Hepatocyte (in vitro differentiated cells): ENCODE data around the gene KIF3A. TPM values are rescaled to one million over a fixed set of nuclear protein-coding genes. Genes with fewer than 3 reads are reported as not detected.

Source experiments
- DNase-seq: peaks from one replicate; pipeline ENCODE4 v3.0.0-alpha.2; 2016; ENCODE audit warnings: low spot score
- H2AFZ ChIP-seq: fragments of 200-600 bp; sonication (generic); 2 replicates; pipeline ENCODE4 v1.6.0; 2016; ENCODE audit warnings: antibody characterized with exemption, mild to moderate bottlenecking
- H3K27ac ChIP-seq: fragments of 200-600 bp; sonication (generic); 2 replicates; pipeline ENCODE4 v1.5.1; 2016; ENCODE audit warnings: mild to moderate bottlenecking
- H3K27me3 ChIP-seq: fragments of 200-600 bp; sonication (generic); 2 replicates; pipeline ENCODE4 v1.6.1; 2016
- H3K36me3 ChIP-seq: fragments of 200-600 bp; sonication (generic); replicated peaks from 2 replicates; pipeline ENCODE4 v1.5.1; 2016; ENCODE audit warnings: low read depth; ENCODE audit not compliant: insufficient read depth
- H3K4me1 ChIP-seq: fragments of 200-600 bp; sonication (generic); 2 replicates; pipeline ENCODE4 v1.5.1; 2016; ENCODE audit warnings: mild to moderate bottlenecking, moderate library complexity; ENCODE audit not compliant: insufficient read depth
- H3K4me2 ChIP-seq: fragments of 200-600 bp; sonication (generic); 2 replicates; pipeline ENCODE4 v1.6.0; 2016
- H3K4me3 ChIP-seq: fragments of 200-600 bp; sonication (generic); 2 replicates; pipeline ENCODE4 v1.5.1; 2016; ENCODE audit warnings: mild to moderate bottlenecking
- H3K79me2 ChIP-seq: fragments of 200-600 bp; sonication (generic); 2 replicates; pipeline ENCODE4 v1.6.0; 2017; ENCODE audit warnings: mild to moderate bottlenecking
- H3K9me2 ChIP-seq: fragments of 200-600 bp; sonication (generic); replicated peaks from 2 replicates; pipeline ENCODE4 v1.6.0; 2017; ENCODE audit warnings: mild to moderate bottlenecking; ENCODE audit not compliant: insufficient read depth
- H3K9me3 ChIP-seq: fragments of 200-600 bp; sonication (generic); 2 replicates; pipeline ENCODE4 v1.5.1; 2016; ENCODE audit warnings: low read depth, mild to moderate bottlenecking
- H4K20me1 ChIP-seq: fragments of 200-600 bp; sonication (generic); 2 replicates; pipeline ENCODE4 v1.6.0; 2016; ENCODE audit warnings: mild to moderate bottlenecking; ENCODE audit not compliant: insufficient read depth, poor library complexity, severe bottlenecking
- EZH2 ChIP-seq: fragments of 200-600 bp; sonication (generic); IDR thresholded peaks from 2 replicates; pipeline ENCODE4 v1.6.1; 2016; ENCODE audit warnings: antibody characterized with exemption, mild to moderate bottlenecking, borderline replicate concordance
- EZH2phosphoT487 ChIP-seq: fragments of 200-600 bp; sonication (generic); IDR thresholded peaks from one replicate; pipeline ENCODE4 v1.6.1; 2018; ENCODE audit warnings: antibody characterized with exemption, mild to moderate bottlenecking, low read depth, moderate library complexity; ENCODE audit not compliant: unreplicated experiment, severe bottlenecking
- WGBS: methylation state at CpG from one replicate; pipeline ENCODE4 v1.1.6; 2016; ENCODE audit warnings: low lambda C conversion rate; ENCODE audit errors: missing lambda C conversion rate; 5-methylcytosine and 5-hydroxymethylcytosine counted together
- polyA plus RNA-seq: library from polyadenylated mRNA; unstranded; fragments of >200 nt; fragmentation: Nextera tagmentation; extraction: Ambion mirVana; gene quantifications from 2 replicates; pipeline ENCODE4 v1.2.1, GENCODE V29; 2016
- total RNA-seq: library from RNA; depleted of rRNA; stranded (reverse); fragments of >200 nt; gene quantifications from 2 replicates; pipeline ENCODE4 v1.2.3, GENCODE V29; 2014
- TF ChIP-seq, protein P1 (sequence below): fragments of 200-600 bp; sonication (generic); IDR thresholded peaks from 2 replicates; pipeline ENCODE4 v1.5.1; 2016; ENCODE audit warnings: antibody characterized with exemption, mild to moderate bottlenecking; ENCODE audit not compliant: poor library complexity

The KIF3A gene
- total and polyA plus RNA-seq, 2 experiments from 2014 or later = 9.2 to 12.6 TPM

DNA sequence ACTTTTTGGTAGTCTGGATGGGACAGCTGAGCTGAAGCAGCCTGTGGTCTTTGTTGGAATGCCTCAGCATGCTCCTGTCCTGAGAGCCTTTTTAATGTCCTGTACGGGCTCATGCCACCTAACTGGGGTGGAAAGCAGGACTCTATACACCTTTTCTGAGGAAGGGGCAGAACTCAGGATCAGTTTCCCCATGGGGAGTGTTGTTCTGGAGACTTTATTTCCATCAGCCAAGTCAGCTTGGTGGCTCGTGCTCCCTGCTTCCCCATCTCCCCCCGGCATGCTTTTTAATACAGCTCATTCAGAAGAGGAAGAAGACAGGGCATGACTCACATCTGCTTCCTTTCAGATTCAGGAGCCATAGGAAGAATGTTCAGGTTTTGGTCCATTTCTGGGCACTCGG lies 44.8 kb upstream of the KIF3A start:
- TF ChIP-seq EZH2 = no peak
- TF ChIP-seq, protein P1, sequence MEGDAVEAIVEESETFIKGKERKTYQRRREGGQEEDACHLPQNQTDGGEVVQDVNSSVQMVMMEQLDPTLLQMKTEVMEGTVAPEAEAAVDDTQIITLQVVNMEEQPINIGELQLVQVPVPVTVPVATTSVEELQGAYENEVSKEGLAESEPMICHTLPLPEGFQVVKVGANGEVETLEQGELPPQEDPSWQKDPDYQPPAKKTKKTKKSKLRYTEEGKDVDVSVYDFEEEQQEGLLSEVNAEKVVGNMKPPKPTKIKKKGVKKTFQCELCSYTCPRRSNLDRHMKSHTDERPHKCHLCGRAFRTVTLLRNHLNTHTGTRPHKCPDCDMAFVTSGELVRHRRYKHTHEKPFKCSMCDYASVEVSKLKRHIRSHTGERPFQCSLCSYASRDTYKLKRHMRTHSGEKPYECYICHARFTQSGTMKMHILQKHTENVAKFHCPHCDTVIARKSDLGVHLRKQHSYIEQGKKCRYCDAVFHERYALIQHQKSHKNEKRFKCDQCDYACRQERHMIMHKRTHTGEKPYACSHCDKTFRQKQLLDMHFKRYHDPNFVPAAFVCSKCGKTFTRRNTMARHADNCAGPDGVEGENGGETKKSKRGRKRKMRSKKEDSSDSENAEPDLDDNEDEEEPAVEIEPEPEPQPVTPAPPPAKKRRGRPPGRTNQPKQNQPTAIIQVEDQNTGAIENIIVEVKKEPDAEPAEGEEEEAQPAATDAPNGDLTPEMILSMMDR = no peak
- no peak for TF ChIP-seq EZH2phosphoT487
- H3K9me3 ChIP-seq = no peaks in the 10 kb centered on the region
- no peaks in the 10 kb centered on the region for H3K36me3 ChIP-seq
- no peaks in the 10 kb centered on the region for H3K9me2 ChIP-seq
- H3K79me2 ChIP-seq = no peaks in the 10 kb centered on the region
- H2AFZ ChIP-seq = no peak overlapping the region
- no peaks in the 10 kb centered on the region for H4K20me1 ChIP-seq
- H3K4me1 ChIP-seq = no peaks in the 10 kb centered on the region
- H3K27me3 ChIP-seq = no peaks in the 10 kb centered on the region
- DNase-seq = no peak
- 75% methylated on average over 4 of the region's 4 CpGs for WGBS
- H3K27ac ChIP-seq = no peak overlapping the region
- H3K4me3 ChIP-seq = no peak overlapping the region
- H3K4me2 ChIP-seq = no peak overlapping the region

DNA sequence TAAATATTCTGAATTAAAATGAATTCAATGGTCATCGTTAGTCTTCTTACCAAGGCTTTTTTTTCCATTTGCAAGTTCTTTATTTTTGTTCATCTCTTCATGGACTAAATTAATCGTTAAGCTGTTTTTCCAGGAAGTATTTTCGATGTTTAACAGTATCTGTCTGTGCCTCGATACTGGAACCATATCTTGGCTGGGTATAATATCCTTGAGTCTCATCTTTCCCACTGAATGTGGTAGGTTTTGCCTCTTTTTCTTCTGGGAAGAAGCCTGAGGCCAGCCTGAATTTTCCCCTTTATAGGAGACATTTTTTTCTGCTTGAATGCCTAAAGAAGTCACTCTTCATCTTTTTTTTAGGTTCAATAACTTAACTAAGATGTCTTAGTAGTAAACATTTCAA lies 43.7 kb upstream of the KIF3A start:
- peaks cover 7% of the 10 kb centered on the region for H3K79me2 ChIP-seq
- no peak overlapping the region for H2AFZ ChIP-seq
- TF ChIP-seq, protein P1 = no peak
- no peak for TF ChIP-seq EZH2
- TF ChIP-seq EZH2phosphoT487 = no peak
- no peaks in the 10 kb centered on the region for H3K9me3 ChIP-seq
- H3K9me2 ChIP-seq = no peaks in the 10 kb centered on the region
- H3K36me3 ChIP-seq = no peaks in the 10 kb centered on the region
- DNase-seq = no peak
- no peak overlapping the region for H3K27ac ChIP-seq
- no peaks in the 10 kb centered on the region for H3K27me3 ChIP-seq
- H3K4me1 ChIP-seq = peaks cover 4% of the 10 kb centered on the region
- H3K4me3 ChIP-seq = no peak overlapping the region
- no peak overlapping the region for H3K4me2 ChIP-seq
- H4K20me1 ChIP-seq = no peaks in the 10 kb centered on the region
- WGBS = 89% methylated on average over 4 of the region's 4 CpGs

DNA sequence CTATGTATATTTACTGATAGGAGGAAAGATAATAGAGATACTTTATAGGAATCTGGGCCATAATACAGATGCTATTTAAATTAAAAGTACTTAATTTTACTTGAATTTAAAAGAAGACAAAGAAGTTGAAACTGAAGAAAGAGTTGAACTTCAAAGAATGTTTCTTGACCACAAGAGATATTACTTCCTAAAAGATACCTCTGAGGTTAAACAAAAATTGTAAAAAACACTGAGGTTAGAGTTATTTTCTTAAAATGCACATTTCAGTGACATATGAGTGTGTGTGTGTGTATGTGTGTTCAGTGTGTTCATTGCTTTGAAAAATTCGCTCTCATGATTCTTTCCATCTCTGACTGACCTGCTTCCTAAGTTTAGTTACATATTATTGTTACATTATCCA lies 43.2 kb upstream of the KIF3A start:
- H3K4me3 ChIP-seq = no peak overlapping the region
- peaks cover 9% of the 10 kb centered on the region for H3K4me1 ChIP-seq
- no peaks in the 10 kb centered on the region for H3K27me3 ChIP-seq
- 88% methylated on average over 1 of the region's 1 CpG for WGBS
- H3K27ac ChIP-seq = no peak overlapping the region
- H2AFZ ChIP-seq = no peak overlapping the region
- H3K9me3 ChIP-seq = no peaks in the 10 kb centered on the region
- TF ChIP-seq EZH2 = no peak
- TF ChIP-seq EZH2phosphoT487 = no peak
- TF ChIP-seq, protein P1 = no peak
- H3K79me2 ChIP-seq = peaks cover 10% of the 10 kb centered on the region
- no peaks in the 10 kb centered on the region for H3K36me3 ChIP-seq
- H4K20me1 ChIP-seq = no peaks in the 10 kb centered on the region
- H3K4me2 ChIP-seq = no peak overlapping the region
- DNase-seq = no peak
- no peaks in the 10 kb centered on the region for H3K9me2 ChIP-seq

DNA sequence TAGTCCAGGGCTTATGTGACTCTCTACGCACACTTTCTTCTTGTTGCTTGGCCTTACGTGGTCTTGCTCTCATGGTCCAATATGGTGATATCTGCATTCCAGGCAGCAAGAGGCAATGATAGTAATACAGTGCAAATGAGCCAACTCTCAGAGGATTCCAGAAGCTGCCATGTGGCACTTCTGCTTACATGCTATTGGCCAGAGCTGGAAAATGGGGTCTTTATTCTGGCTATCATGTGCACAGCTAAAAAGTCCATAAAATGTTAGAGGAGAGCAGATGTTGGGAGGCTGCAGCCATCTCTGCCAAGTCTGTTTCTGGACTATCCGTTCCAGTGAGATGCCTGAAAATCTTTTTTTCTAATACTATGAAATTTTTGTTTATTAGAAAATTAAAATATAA lies 42.6 kb upstream of the KIF3A start:
- no peaks in the 10 kb centered on the region for H3K9me3 ChIP-seq
- H3K4me1 ChIP-seq = peaks cover 14% of the 10 kb centered on the region
- TF ChIP-seq, protein P1 = no peak
- TF ChIP-seq EZH2phosphoT487 = no peak
- no peak for TF ChIP-seq EZH2
- no peak for DNase-seq
- WGBS = 97% methylated on average over 3 of the region's 3 CpGs
- no peak overlapping the region for H3K4me2 ChIP-seq
- H3K4me3 ChIP-seq = no peak overlapping the region
- no peaks in the 10 kb centered on the region for H3K36me3 ChIP-seq
- no peak overlapping the region for H2AFZ ChIP-seq
- H3K27ac ChIP-seq = no peak overlapping the region
- H4K20me1 ChIP-seq = peaks cover 6% of the 10 kb centered on the region
- H3K79me2 ChIP-seq = peaks cover 17% of the 10 kb centered on the region
- H3K9me2 ChIP-seq = no peaks in the 10 kb centered on the region
- H3K27me3 ChIP-seq = no peaks in the 10 kb centered on the region
